Panc1 (cell line): Measurements from ENCODE around the gene DPP8.

Source experiments
- POLR2AphosphoS5 ChIP-seq: IDR thresholded peaks from 2 replicates; pipeline ENCODE4 v1.6.1; 2012; ENCODE audit warnings: mild to moderate bottlenecking, low read depth, low read length, moderate library complexity
- TCF7L2 ChIP-seq: IDR thresholded peaks from 2 replicates; pipeline ENCODE4 v1.6.1; 2011; ENCODE audit warnings: mild to moderate bottlenecking, low read depth, low read length, inconsistent platforms
- TF ChIP-seq, protein P1 (sequence below): fragments of 450-650 bp; IDR thresholded peaks from 2 replicates; pipeline ENCODE4 v1.5.1; 2017; ENCODE audit warnings: mild to moderate bottlenecking

DNA sequence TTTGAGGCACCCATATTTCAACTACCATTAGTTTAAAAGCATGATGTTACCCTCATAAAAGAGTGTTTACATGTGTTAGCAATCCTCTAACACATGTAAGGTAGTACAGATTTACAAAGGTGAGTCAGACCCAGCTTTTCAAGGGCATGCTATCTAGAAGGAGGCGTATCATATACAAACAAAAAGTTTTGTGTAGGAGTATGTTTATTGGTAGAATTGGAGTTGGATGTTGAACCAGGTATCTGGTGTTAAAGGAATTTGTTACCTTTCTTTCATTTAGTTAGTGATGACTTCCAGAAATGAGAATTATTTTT, 15.2 kb upstream of the DPP8 start:
- TF ChIP-seq, protein P1, sequence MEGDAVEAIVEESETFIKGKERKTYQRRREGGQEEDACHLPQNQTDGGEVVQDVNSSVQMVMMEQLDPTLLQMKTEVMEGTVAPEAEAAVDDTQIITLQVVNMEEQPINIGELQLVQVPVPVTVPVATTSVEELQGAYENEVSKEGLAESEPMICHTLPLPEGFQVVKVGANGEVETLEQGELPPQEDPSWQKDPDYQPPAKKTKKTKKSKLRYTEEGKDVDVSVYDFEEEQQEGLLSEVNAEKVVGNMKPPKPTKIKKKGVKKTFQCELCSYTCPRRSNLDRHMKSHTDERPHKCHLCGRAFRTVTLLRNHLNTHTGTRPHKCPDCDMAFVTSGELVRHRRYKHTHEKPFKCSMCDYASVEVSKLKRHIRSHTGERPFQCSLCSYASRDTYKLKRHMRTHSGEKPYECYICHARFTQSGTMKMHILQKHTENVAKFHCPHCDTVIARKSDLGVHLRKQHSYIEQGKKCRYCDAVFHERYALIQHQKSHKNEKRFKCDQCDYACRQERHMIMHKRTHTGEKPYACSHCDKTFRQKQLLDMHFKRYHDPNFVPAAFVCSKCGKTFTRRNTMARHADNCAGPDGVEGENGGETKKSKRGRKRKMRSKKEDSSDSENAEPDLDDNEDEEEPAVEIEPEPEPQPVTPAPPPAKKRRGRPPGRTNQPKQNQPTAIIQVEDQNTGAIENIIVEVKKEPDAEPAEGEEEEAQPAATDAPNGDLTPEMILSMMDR, result no peak
- TF ChIP-seq POLR2AphosphoS5 (no peak), TCF7L2 (no peak)
